NCI-H146 treated with DMSO at 0.1 percent for 48 hours (cell line): ENCODE data around the gene LGALS9B.
"Not testable (repeated sequence)": the region's sequence is repeated elsewhere in the genome, so short reads cannot be mapped to it uniquely, and the experiment has no call there.

Experiments used
- DNase-seq: peaks from one replicate; lab custom pipeline; 2025; ENCODE audit not compliant: unreplicated experiment; lab: John Stamatoyannopoulos, UW

Gene LGALS9B

DNA sequence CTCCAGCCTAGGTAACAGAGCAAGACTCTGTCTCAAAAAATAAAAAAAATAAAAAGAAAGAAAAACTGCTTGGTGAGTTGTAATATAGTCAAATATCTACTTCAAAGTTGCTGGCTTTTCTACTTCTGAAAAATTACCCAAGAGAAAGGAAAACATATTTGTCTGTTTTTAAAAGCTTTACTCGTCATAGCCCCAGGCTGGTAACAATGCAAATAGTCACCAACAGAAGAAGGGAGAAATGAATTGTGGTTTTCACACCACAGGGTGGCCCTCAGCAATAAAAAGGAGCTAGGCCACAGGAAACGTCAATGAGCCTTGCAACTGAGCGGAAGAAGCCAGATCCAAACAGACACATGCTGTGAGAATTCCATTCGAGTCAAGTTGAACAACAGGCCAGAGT is 1.8 kb upstream of the LGALS9B start:
- DNase-seq: not testable (repeated sequence)

GRCh38 chr17:20466999-20467398 is 340 bp downstream of the LGALS9B start:
- not testable (repeated sequence) for DNase-seq

DNA sequence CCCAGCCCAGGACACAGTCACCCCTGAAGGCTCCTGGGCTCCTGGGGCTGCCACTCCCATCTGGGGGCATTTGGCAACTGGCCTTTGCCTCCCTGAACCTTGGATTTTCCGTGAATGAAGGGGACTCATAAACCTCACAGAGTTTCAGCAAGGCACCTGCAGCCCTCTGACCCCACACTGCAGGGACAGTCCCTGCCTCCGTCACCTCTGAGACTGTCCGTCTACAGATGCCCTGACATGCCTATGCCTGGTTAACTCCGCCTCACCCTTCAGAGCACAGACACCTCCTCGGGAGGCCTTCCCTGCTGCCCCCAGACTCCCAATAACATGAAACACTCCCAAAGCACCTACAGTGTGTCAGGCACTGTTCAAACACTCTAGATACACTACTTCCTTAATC is 786 bp downstream of the LGALS9B start:
- DNase-seq: not testable (repeated sequence)

GRCh38 chr17:20465535-20465934 is 1.8 kb downstream of the LGALS9B start:
- not testable (repeated sequence) for DNase-seq

GRCh38 chr17:20464854-20465414 is 2.4 kb downstream of the LGALS9B start:
- not testable (repeated sequence) for DNase-seq

GRCh38 chr17:20462158-20462557 is 5.2 kb downstream of the LGALS9B start:
- not testable (repeated sequence) for DNase-seq

DNA sequence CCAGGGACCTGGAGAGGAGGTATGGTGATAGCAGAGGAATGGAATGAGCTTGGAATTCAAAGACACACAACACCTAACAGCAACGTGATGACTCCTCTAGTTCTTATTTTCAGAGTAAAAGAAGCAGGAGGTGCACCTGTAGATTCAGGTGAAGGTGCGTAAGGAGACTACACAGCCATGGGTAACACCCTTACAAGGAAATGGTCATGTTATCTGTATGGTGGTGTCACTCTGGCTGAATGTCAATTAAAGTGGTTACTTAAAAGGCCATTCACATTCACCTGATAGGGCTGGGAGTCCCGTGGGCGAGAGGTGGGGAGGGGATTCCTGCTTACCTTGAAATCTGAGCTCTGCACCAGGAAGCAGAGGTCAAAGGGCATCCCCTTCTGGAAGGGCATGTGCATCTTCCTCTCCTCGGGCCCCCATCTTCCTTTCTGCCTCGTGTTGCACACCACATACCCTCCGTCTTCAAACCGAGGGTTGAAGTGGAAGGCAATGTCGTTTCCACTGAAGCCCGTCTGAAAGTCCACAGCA is 9.4 kb downstream of the LGALS9B start:
- not testable (repeated sequence) for DNase-seq

- DNase-seq: not testable (repeated sequence)
Measured at GRCh38 chr17:20455106-20455505, 12.2 kb downstream of the LGALS9B start.

DNA sequence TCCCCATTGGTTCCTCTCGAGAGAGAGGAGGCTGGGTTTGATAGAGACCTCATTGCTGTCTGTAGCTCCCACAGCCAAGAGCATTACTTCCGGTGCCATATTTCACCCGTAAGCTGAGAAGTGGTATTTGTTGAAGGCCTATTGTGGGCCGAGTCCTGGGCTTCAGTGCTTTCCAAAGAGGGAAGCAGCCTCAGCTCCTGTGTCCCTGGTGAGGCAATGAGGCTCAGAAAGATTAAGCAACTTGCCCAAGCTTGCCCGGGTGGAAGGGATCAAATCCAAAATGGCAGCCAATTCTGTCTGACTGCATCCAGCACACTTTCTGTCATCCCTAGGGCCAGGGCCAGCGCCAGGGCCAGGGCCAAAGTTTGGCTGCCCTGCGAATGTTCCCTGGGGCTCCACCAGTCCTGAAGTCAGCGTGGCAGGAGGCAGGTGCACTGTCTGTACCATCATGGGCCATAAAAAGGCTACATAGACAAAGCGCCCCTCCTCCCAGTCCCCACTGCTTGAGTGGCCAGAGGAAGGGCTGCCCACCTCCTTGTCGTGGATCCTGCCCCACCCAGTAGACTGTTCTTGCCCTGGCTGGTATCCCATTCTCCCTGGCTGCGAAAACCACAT is 13.4 kb downstream of the LGALS9B start:
- not testable (repeated sequence) for DNase-seq

DNA sequence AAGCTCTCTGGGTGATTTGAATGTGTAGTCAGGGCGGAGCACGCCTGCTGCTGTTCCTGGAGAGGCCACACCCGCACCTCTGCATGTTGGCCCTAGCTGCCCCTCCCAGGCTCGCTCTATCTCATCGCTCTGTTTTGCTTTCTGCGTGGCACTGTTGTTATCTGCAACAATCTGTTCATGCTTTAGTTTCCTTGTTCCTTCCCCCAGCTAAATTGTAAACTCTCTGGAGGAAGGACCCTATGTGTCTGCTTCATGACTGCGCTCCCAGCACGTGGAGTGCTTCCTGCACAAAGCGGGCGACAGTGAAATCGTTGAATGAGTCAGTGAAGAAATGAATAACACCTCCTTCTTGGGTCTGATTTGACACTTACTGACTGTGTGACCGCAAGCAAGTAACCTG is 16.5 kb downstream of the LGALS9B start:
- not testable (repeated sequence) for DNase-seq

DNA sequence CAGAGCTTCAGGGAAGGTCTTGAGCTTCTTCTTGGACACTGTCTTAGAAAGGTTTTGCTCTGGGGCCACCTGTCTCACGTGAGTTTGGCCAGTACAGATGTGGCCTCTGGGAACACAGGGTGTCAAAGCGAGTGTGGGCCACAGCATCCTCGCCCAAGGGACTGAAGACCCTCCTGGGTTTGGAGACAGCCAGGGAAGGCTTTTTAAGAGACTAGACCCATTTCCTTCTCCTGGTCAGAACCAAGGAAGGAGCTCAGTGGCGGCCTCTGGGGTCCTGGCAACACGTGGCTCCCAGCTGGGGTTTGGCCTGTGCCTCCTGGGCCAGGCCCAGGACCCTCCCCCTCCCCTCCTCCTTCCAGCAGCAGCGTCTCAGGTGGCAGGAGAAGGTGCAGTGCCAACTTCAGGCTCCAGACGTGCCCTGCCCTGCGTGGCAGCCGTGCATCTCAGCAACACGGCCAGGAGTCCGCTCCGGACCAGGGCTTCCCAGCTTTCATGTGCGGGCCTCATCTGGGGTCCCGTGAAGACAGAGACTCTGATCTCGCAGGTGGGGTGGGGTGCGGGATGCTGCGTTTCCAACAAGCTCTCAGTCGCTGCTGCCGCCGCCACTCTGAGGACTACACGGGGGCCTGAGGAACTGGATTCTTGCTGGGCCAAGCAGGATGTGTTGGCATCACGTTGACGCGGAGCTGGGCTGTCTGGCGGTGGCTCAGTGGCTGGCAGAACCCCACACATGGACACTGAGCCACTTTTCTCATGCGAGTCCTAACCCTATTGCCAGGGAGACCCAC is 19.6 kb downstream of the LGALS9B start:
- DNase-seq: not testable (repeated sequence)

DNA sequence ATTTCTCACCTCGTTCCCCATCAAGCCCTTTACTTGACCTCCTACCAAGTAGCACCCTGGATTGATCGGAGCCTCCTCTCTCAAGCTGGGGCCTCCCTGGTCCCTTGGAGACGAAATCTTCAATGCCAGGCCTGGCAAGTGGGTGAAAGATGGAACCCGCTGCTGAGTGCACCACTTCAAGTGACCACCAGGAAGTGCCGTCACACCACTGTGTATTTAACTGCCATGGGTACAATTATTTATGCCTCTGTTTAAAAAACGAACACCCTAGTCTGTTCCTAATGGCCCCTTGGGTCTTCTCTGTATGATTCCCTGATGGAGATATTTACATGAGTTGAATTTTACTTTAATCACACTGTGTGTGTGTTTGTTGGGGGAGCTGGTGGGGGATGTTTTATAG is 20.4 kb downstream of the LGALS9B start:
- DNase-seq: peak; percentile 1

GRCh38 chr17:20444581-20445236 is 22.6 kb downstream of the LGALS9B start:
- not testable (repeated sequence) for DNase-seq

GRCh38 chr17:20444173-20444572 is 23.2 kb downstream of the LGALS9B start:
- not testable (repeated sequence) for DNase-seq

DNA sequence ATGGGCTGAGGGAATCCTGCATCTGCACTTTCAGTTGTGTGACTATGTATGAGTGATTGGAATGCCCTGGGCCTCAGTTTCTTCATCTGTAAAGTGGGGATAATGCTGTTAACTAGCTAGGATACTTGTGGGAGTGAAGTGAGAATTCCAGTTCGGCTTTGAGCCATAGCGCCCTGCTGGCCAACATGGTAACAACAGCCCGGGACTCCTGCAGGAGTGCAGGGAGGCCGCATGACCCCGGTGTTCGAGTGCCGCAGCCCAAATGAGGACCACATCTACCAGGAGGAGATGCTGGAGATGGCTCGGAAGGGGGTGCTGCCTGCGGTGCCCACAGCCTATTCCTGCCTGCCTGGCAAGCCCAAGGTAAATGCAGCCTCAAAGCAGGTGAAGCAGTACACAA is 23.7 kb downstream of the LGALS9B start:
- not testable (repeated sequence) for DNase-seq

DNA sequence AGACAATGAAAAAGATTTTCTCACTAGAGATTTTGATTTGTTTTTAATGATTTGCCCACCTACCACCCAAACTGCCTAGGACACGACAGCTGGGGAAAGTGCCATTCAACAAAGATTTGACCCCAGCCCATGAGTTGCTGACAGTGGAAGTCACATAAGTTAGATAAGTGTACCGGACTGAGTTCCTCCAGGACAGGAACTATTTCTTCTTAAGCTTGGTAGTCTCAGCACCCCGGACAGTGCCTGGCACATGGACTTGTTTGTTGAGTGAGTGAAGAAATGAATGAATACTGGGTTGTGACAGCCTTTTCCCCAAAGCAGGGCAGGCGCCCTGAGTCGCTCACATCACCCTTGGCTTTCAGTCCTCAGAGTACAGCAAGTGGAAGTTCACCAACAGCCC is 26.7 kb downstream of the LGALS9B start:
- not testable (repeated sequence) for DNase-seq

DNA sequence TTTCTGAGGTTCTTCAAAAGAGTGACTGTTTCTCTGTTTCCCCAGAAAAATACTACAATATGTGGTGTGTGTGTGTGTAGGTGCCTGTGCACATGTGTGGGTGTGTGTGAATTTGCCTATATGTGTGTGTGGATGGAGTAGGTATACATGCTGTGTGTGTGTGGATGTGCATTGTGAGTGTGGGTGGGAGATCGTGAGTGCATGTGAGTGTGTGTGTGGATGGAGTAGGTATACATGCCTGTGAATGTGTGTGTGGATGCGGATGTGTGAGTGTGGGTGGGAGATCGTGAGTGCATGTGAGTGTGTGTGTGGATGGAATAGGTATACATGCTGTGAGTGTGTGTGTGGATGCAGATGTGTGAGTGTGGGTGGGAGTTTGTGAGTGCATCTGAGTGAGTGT is 32.2 kb downstream of the LGALS9B start:
- DNase-seq: not testable (repeated sequence)

DNA sequence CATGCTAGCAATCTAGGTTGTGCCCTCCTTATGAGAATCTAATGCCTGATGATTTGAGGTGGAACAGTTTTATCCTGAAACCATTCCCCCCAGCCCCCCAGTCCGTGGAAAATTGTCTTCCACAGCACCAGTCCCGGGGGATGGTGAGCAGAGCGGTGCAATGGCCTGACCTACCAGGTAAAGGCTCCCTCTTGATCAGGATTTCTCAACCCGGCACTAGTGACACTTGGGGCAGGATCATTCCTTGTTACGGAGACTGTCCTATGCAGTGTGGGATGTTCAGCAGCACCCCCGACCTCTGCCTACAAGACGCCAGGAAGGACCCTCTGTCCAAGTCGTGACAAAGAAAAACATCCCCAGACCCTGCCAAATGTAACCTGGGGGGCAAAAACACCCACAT is 34.0 kb downstream of the LGALS9B start:
- DNase-seq: not testable (repeated sequence)

DNA sequence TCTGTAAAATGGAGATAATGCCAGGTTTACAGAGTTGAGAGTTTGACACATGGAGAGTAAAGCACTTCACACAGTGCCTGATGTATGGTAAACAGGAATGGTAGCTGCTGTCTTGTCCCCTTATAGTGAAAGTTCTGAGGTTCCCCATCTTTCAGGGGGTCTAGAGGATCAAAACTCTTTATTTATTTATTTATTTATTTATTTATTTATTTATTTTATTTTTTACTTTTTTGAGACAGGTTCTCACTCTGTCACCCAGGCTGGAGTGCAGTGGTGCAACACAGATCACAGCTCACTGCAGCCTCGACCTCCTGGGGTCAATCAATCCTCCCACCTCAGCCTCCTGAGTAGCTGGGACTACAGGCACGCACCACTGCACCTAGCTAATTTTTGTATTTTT is 40.1 kb downstream of the LGALS9B start:
- DNase-seq: not testable (repeated sequence)

- not testable (repeated sequence) for DNase-seq
Measured at GRCh38 chr17:20422826-20423225, 44.5 kb downstream of the LGALS9B start.

DNA sequence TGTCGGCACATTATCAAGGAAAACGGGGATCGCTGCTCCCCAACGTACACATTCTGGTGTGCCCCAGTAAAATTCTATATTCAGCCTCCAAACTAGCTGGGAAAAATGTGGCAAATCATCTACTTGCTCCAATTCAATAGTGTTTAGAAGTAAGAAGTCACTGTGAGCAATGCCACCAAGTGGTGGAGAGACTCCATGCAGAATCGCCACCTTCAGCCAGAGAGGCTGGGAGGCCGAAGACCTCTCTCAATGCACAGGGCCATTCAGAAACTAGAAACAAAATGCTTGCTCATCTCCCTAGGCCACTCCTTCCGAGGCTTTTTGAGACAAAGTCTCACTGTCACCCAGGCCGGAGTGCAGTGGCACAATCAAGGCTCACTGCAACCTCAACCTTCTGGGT is 48.5 kb downstream of the LGALS9B start:
- DNase-seq: not testable (repeated sequence)
